PC-9 (cell line): ENCODE results near the gene BTNL9.

Source experiments
- CTCF ChIP-seq: fragments of 200-600 bp; sonication (generic); conservative IDR thresholded peaks from 2 replicates; pipeline ENCODE4 v1.6.1; 2017; ENCODE audit warnings: mixed run types, antibody characterized with exemption, mild to moderate bottlenecking, moderate library complexity
- EZH2 ChIP-seq: fragments of 200-600 bp; sonication (generic); IDR thresholded peaks from 2 replicates; pipeline ENCODE4 v1.8.0; 2017; ENCODE audit warnings: antibody characterized with exemption, low read depth

- TF ChIP-seq CTCF, result no peak
- TF ChIP-seq EZH2, result no peak
Measured at GRCh38 chr5:181086026-181086883, 46.2 kb downstream of the BTNL9 start.
